Measurements from ENCODE around the gene MAPKAPK3.

The MAPKAPK3 gene

DNA sequence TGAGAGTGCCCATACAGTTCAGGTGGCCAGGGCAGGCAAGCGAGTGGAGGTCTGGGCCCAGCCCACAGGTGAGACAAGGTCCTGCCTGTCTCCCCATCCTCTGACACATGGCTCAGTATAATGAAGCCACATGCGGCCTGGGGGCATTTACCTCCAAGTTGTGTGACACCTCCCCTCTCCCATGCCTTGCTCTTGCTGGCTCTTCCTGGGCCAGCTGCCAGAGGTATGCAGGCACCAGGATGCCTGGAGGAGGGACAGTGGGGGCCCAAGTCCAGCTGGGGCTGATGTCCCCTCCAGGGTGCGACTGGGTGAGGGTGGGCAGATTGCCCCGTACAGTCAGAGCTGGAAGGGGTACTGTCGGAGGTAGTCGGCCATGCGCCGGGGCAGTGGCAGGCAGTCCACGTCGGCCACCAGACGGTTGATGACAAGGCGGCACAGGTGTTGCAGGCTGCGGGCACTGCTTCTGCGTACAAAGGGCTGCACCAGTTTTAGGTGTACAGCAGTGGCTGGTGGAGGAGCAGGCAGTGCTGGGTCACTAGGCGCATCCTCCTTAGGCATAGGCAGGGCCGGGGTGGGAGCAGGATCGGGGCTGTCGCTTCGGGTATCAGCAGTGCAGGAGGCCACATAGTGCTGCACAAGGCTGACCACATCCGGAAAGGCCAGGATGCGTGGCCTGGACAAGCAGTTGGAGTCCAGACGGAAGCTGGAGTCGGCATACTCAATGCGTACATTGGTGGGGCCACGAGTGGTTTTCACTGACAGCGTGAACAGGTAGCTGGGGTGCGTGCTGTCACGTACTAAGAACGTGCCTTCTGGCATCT, 9.5 kb upstream of the MAPKAPK3 start:
- DNase-seq (ENCODE audit: low read depth, low spot score), result no peak
- no peak overlapping the region for H3K27ac ChIP-seq

DNA sequence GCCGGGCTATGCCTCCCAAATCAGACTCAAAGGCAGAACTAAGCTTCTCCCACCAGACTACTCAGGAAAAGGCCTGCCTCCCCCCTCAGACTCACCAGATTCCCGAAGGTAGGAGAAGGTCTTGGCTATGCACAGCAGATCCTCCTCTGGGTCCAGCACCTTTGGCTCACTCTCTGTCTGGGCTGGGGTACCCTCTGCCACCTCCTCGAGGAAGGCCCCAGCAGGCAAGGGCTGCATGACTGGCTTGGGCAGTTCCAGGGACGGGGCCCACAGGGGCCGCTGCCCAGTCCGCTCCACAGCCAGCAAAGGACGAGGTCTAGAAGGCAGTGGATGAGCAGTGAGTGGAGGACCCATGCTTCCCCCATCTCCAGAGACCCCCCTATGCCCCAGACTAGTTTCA, 8.7 kb upstream of the MAPKAPK3 start:
- H3K27ac ChIP-seq, result no peak overlapping the region

GRCh38 chr3:50609071-50609762, 7.7 kb upstream of the MAPKAPK3 start:
- no peak for DNase-seq (ENCODE audit: low read depth, low spot score)
- H3K27ac ChIP-seq, result no peak overlapping the region

More for the DNA sequence above, 8.7 kb upstream of the MAPKAPK3 start:
- DNase-seq (ENCODE audit: low read depth, low spot score), result no peak

DNA sequence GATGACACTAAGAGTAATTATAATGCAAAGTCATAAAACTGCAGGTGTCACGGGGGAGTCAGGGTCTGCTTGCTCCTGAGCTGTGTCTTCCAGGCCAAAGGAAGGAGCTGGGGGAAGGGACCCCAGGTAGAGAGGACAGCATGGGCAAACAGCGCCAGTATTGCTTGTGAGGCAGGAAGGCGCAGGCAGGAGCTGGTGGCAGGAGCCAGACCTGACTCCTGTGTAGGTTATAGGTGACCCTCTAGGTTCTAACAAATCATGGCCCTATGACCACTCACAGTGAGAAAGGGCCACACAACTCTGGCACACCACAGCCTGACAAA, 7.2 kb upstream of the MAPKAPK3 start:
- no peak for DNase-seq (ENCODE audit: low read depth, low spot score)
- H3K27ac ChIP-seq, result no peak overlapping the region

DNA sequence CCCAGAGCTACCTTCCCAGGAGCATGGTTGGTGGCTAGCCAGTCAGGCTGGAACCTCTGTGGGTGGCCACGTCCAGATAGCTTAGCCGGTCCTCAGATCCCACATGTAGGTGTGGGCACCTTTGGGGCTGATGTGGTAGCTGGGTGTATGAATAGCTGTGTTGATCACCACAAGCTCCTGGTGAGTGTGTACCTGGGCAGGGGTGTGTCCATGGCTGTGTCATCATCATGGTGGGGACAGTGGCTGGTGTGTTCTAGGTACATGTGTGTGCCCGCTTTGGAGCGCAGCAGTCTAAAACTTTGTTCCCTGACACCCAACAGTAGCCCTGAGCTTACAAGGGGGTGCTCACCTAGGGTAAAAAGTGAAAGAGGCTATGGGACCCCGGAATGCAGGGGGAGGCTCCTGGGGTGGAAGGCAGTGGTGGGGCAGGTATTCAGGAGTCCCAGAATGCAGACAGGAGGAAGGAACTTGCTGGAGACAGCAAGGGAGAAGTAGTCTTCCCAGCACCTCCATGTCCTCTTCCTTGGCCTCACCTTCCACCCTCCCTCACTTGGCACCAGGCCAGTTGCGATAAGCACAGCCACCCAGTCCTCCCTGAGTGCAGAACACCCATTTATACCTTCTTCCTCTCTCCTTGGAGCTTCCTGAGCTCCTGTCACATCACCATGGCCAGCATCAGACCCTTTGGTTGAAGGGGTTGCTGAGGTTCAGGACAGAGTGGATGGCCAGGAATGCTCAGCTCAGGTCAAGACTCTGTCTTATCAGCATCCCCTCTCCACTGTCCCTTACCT, 6.6 kb upstream of the MAPKAPK3 start:
- DNase-seq (ENCODE audit: low read depth, low spot score), result no peak
- H3K27ac ChIP-seq, result no peak overlapping the region

DNA sequence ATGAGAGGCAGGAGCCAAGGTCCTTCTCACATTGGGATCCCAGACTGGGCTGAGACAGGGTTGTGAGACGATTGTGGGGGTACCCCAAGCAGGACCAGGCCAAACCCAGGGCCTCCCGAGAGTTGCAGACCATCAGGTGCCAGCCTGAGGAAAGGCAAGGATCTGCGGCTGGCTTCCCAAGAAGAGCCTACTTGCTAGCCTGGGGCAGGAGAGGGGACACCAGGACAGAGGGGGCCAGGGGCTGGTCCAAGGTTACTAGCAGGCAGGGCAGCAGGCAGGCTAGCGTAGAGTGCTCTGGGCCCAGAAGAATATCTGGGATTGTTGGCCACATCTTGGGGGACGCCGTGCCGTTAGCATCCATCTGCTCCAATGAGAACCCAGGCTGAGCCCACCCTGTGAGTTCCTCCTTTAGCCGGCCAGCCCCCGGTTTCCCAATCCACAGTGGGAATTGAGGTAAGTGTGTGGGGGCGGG, 5.9 kb upstream of the MAPKAPK3 start:
- no peak for DNase-seq (ENCODE audit: low read depth, low spot score)
- H3K27ac ChIP-seq, result peak overlapping the region; percentile 34

- DNase-seq (ENCODE audit: low read depth, low spot score), result no peak
- peak within 1 kb of the TSS; percentile 34 for H3K27ac ChIP-seq
Observed at GRCh38 chr3:50611464-50612233, 5.3 kb upstream of the MAPKAPK3 start, which contains the start of gene CISH. TSS of gene CISH (minus strand) at chr3:50611774. CDS start at chr3:50611650, 124 bp downstream.

GRCh38 chr3:50612234-50612882, 4.6 kb upstream of the MAPKAPK3 start:
- DNase-seq (ENCODE audit: low read depth, low spot score), result no peak
- H3K27ac ChIP-seq, result no peak overlapping the region

GRCh38 chr3:50612970-50613846, 3.7 kb upstream of the MAPKAPK3 start:
- no peak overlapping the region for H3K27ac ChIP-seq

DNA sequence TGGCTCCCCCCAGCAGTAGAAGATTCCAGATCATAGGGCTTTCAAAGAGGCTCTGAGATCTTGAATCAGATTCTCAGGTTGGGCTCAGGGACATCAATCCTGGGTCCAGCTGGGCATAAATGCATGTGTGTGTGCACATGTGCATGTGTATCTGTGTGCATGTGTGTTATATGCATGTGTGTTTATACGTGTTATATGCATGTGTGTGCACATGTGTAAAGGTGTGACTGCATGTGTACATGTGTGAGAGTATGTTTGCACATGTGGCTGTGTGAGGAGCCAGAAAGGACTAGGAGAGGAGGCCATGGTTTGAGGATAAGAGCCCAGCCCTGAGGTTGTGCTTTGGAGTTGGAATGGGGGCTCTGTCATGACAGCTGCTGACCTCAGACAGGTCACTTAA, 1.8 kb upstream of the MAPKAPK3 start:
- H3K27ac ChIP-seq, result no peak overlapping the region
- no peak for DNase-seq (ENCODE audit: low read depth, low spot score)

More at GRCh38 chr3:50612970-50613846, 3.7 kb upstream of the MAPKAPK3 start:
- DNase-seq (ENCODE audit: low read depth, low spot score), result no peak

DNA sequence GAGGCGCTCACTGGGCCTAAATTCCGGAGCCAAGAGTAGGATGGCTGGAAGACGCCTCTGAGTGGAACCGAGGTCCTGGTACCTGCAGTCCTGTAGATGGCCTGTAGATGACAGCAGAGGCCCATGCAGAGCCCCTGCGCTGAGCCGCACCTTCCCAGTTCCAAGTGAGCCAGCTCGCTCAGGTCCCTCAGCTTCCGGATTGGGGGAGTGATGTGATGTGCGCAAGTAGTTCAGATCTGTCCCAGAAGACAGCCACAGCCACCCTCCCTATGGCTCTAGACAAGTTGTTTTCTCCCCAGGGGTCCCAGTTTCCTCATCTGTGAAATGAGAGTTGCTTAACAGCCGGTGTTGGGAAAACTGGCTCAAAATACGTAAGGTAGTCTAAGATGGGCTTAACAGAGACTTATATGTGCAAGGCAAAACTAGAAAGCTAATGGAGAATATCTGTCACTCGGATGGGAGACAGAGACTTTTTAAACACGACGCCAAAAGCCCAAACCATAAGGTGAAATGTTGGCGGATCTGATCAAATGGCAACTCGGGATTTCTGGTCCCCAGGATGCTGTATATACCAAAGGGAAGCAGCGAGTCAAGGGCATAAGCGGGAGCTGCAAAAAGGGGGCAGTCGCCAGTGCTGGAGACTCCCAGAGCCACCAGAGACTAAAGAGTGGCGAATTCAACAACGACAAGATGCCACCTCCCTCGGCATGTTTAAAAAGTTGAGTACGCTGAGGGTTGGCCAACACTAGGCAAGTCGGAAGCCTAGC, 765 bp upstream of the MAPKAPK3 start:
- peak overlapping the region; percentile 78 for H3K27ac ChIP-seq
- DNase-seq (ENCODE audit: low read depth, low spot score), result no peak

DNA sequence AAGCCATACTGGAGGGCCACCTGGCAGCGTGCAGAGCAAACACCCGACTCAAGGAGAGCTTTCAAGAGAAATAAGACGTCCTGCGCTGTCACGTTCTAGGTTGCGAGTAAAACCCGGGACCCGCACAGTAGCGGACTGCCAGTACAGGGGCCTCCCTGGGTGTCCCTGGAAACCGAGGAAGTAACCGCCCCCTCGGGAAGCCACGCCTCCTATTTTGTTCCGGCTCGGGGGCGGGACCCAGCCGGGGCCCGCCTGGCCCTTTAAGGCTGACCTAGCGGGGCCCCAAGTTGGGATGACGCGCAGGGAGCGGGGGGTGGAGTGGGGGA, 218 bp upstream of the MAPKAPK3 start:
- DNase-seq (ENCODE audit: low read depth, low spot score), result no peak
- peak overlapping the region; percentile 78 for H3K27ac ChIP-seq

GRCh38 chr3:50617911-50618481, 1.0 kb downstream of the MAPKAPK3 start:
- DNase-seq (ENCODE audit: low read depth, low spot score), result no peak
- peak overlapping the region; percentile 78 for H3K27ac ChIP-seq

- no peak for DNase-seq (ENCODE audit: low read depth, low spot score)
- peak overlapping the region; percentile 7 for H3K27ac ChIP-seq
Observed at GRCh38 chr3:50620420-50620819, 3.5 kb downstream of the MAPKAPK3 start.

- DNase-seq (ENCODE audit: low read depth, low spot score), result no peak
- peak overlapping the region; percentile 7 for H3K27ac ChIP-seq
Observed at GRCh38 chr3:50620820-50621219, 3.9 kb downstream of the MAPKAPK3 start.

GRCh38 chr3:50622881-50623280, 5.9 kb downstream of the MAPKAPK3 start:
- peak overlapping the region; percentile 86 for H3K27ac ChIP-seq
- no peak for DNase-seq (ENCODE audit: low read depth, low spot score)

- no peak for DNase-seq (ENCODE audit: low read depth, low spot score)
- peak overlapping the region; percentile 86 for H3K27ac ChIP-seq
Observed at GRCh38 chr3:50623840-50624474, 7.0 kb downstream of the MAPKAPK3 start.
